NCI-H510A (cell line): Measurements from ENCODE around the gene SAMD8.
A peak's percentile ranks its signal among the peaks of the same experiment; 100 is the strongest.
"Not testable (repeated sequence)": the region's sequence is repeated elsewhere in the genome, so short reads cannot be mapped to it uniquely, and the experiment has no call there.

Source experiments
- DNase-seq: peaks from one replicate; lab custom pipeline; 2025; lab: John Stamatoyannopoulos, UW

The SAMD8 gene

GRCh38 chr10:75195035-75195763, 83.7 kb downstream of the SAMD8 start:
- no peak for DNase-seq

DNA sequence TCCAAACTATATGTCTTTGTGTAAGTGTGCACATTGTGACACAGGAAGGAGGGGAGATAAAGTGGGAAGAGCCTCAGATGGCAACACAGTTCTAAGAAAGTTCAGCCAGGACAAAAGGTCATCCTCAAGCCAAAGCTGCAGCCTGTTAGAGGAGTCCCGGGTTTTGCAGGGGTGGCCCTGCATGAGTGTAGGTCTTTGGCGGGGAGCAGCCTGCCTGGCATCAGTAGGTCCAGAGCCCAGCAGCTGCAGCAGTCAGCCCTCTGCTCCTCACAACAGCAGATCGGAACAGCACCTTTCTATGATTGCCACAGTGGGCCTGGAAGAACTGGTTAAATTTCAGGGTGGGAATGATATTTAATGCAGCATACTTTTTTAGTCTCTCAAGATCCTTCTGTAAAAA, 85.6 kb downstream of the SAMD8 start:
- no peak for DNase-seq

- no peak for DNase-seq
Measured at GRCh38 chr10:75197906-75198305, 86.5 kb downstream of the SAMD8 start.

- DNase-seq: not testable (repeated sequence)
Measured at GRCh38 chr10:75199949-75200348, 88.5 kb downstream of the SAMD8 start.

GRCh38 chr10:75201793-75202307, 90.4 kb downstream of the SAMD8 start:
- no peak for DNase-seq

DNA sequence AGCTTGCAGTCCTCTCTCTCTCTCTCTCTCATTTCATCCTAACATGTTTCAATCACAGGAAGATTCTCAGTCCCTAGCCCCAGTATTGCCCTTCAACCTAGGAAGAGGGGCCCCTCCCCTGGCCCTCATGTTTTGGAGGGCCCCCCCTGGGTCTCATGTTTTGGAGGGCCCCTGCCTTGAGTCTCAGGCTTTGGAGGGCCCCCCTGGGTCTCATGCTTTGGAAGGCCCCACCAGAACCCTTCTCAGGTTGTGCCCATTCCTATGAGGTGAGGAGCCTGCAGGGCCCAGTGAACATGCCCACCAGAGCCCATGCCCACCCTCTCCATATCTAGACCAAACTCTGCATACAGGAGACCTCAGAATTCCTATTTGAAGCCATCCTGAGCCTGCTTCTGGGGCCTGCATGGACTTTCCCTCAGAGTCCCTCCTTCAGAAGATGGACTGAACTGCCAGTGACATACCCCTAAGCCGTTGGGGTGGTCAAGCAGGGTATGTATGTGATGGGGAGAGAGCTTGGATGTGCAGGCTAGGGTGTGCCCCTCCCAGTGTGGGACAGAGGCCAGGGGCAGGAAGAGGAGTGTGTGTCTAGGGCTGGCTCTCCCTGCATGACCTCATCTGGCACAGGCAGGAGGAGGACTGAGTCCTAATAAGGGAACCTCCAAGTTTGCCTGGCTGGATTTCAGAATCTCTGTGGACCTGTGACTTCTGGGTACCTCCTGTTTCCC, 91.0 kb downstream of the SAMD8 start:
- DNase-seq: no peak

DNA sequence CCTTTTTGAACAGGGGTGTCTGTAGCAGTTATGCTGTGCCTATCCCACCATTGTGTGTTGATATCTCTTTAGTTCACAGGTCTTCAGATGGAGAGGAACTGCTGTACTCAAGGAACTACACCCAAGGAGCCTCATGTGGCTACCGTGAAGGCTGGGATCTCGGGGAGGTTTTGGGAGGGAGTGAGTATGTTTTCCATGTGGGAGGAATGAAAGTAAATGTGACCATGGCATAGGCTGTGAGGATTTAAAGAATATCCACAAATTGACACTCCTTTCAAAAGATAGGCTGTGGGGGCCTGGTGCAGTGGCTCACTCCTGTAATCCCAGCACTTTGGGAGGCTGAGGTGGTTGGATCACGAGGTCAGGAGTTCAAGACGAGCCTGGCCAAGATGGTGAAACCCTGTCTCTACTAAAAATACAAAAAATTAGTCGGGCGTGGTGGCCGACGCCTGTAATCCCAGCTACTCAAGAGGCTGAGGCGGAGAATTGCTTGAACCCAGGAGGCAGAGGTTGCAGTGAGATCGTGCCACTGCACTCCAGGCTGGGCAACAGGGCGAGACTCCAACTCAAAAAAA, 91.7 kb downstream of the SAMD8 start:
- not testable (repeated sequence) for DNase-seq

DNA sequence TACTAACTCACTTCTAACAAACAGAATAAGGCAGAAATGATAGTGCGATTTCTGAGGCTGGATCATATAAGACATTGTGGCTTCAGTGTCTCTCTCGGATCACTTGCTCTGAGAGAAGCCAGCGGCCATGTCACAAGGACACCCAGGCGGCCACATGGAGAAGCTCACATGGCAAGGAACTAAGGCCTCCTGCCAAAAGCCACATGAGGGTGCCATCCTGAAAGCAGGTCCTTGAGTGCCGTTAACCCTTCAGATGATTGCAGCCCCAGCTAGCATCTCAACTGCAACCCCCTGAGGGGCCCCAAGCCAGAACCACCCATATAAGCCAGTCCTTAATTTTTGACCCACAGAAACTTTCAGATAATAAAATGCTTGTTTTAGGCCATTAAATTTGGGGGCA, 92.3 kb downstream of the SAMD8 start:
- no peak for DNase-seq

- no peak for DNase-seq
Measured at GRCh38 chr10:75205908-75206307, 94.5 kb downstream of the SAMD8 start.

DNA sequence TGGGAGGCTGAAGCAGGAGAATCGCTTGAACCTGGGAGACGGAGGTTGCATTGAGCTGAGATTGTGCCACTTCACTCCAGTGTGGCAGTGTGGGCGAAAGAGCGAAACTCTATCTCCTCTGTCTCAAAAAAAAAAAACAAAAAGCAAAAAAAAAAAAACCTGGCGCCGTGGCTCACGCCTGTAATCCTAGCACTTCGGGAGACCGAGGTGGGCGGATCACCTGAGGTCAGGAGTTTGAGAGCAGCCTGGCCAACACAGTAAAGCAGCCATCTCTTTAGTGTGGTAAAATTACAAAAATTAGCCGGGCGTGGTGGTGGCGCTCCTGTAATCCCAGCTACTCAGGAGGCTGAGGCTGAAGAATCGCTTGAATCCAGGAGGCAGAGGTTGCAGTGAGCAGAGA, 95.2 kb downstream of the SAMD8 start:
- DNase-seq: not testable (repeated sequence)

GRCh38 chr10:75207079-75207856, 95.8 kb downstream of the SAMD8 start:
- DNase-seq: no peak

- no peak for DNase-seq
Measured at GRCh38 chr10:75207857-75208144, 96.3 kb downstream of the SAMD8 start.

GRCh38 chr10:75208181-75208580, 96.7 kb downstream of the SAMD8 start:
- DNase-seq: no peak

- no peak for DNase-seq
Measured at GRCh38 chr10:75209086-75209920, 97.8 kb downstream of the SAMD8 start.

DNA sequence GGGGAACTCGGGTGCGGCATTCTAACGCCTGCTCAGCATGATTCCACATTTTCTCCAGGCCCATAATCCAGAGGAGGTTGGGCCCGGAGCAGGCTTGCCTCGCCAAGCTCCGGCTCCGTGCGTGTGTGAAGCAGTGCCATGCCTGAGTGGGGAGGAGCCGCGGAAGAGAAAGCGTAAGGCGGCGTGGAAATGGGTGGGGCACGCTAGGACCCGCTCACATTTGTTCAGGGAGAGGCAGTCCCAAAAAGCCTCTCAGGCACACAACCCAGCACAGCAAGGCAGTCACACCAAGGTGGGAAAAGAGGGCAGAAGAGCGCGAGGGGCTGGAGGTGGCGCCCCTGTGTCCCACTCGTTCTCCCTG, 98.4 kb downstream of the SAMD8 start:
- DNase-seq: peak; percentile 47

DNA sequence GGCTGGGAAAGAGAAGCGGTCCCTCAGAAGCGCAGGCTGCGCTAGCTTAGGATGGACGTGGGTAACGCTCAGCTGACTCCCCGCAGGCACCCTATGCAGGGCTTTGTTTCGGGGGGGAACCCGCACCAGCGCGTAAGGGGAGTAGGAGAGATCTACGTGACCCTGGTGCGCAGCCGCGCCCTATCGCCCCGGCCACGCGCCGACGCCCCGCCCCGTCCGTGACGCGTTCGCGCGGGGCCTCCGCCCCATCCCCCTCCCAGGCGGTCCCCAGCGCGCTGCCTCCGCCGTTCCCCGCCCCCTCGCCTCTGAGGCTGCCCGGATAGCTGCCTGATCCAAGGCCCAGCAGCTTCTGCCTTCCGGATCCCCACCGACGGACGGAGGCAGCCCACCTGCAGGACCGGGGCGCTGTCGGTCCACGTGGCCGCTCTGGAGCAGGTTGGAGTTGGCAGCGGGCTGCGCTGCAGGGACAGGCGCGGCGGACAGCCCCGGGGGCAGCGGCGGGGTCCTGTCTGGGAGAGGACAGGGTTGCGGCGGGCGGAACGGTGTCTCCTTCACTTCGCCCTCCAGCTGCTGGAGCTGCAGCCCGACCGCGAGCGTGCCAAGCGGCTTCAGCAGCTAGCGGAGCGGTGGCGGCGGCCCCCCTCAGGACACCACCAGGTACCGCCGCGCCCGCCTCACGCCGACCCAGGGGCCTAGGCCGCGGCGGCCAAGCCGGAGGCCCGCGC, 99.0 kb downstream of the SAMD8 start, which contains the start of gene VDAC2:
Gene VDAC2 (plus strand): TSS at position 515 of the 725 bp plus-strand sequence. CDS start 363 bp downstream, outside the sequence.
- DNase-seq: peak; percentile 72

DNA sequence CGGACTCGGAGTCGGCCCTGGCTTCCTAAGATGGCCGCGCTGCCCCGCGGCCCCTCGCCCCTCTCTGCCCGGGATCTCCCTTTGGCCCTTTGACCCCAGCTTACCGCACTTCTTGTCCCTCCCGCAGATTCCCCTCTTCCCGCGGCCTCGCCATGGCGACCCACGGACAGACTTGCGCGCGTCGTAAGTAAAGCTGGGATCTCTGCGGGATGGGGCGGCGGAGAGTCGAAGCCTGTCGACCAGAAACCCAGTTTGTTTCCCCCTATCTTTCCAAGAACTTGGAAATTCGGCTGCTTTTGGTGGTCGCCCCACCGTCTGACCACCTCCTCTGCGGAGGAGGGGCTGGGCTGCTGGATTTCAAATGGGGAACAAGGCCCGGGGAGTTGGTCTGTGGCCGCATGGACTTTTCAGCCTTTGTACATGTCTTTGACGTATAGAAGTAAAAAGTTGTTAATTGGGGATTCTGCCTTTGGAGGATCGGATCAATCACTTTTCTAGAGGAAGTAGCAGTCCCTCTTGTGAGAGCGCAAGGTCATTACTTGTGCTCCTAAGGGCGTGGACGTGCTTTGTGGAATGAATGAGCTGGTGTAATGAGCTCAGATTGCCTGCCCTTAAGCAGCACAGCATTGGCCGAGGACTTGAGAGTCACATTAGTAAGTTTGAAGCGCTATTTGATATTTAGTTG, 99.7 kb downstream of the SAMD8 start:
- peak; percentile 33 for DNase-seq

DNA sequence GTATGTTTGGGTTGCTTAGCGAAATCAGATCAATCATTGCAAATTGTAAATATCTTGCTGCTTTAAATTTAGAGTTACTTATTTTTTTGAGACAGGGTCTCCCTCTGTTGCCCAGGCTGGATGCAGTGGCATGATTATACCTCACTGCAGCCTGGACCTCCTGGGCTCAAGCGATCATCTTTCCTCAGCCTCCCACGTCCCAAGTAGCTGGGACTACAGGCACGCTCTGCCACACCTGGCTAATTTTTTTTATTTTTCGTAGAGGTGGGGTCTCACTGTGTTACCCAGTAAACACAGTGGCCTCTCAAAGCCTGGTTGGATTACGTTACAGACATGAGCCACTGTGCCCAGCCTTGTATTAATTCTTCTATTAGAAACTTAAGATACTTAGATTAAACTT, 100.9 kb downstream of the SAMD8 start:
- DNase-seq: no peak

GRCh38 chr10:75220274-75220673, 108.8 kb downstream of the SAMD8 start:
- no peak for DNase-seq

DNA sequence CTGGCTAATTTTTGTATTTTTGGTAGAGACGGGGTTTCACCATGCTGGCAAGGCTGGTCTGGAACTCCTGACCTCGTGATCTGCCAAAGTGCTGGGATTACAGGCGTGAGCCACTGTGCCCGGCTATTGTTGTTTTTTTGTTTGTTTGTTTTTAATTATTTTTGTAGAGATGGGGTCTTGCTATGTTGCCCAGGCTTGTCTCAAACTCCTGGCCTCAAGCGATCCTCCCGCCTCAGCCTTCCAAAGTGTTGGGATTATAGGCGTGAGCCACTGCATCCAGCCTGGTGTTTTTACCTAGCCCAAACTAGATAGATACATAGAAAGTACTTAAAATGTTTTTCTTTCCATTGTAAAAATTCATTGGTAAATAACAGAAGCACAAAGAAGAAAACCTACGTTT, 110.0 kb downstream of the SAMD8 start:
- not testable (repeated sequence) for DNase-seq
